ENCODE measurements around the gene MARVELD2. TPM values are rescaled to one million over a fixed set of nuclear protein-coding genes. Genes with fewer than 3 reads are reported as not detected.

Gene MARVELD2
- total RNA-seq, 1 donor from 2014 or later, result 10.1 TPM

DNA sequence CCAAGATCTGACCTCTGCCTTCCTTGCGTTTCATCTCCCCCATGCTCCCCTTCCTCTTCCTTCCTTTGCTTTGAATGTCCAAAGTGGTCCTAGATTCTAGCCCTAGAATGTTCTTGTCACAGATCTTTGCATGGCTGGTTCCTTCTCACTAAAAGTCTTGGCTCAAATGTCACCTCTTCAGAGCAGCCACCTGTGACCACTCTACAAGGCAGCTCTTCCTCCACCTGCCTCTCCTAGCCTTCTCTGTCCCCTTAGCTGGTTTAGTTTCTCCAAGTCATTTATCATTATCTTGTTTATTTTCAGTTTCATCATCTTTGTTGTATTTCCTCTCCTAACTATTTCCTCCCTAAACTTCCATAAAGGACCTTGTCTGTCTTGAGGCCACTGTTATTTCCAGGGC lies 70.6 kb downstream of the MARVELD2 start:
- H3K27me3 Mint-ChIP-seq (ENCODE audit: low read depth, unreplicated experiment), result no peaks in the 10 kb centered on the region
- FAIRE-seq (no peak), DNase-seq (ENCODE audit: low read depth) (no peak)
- H3K4me3 Mint-ChIP-seq (ENCODE audit: unreplicated experiment), result no peak overlapping the region
- H3K27ac Mint-ChIP-seq (ENCODE audit: unreplicated experiment), result no peak overlapping the region
- H3K4me1 ChIP-seq (ENCODE audit: insufficient read depth, low read length), result peaks cover 3% of the 10 kb centered on the region
- H3K79me2 ChIP-seq (ENCODE audit: insufficient read depth, low read length), result no peaks in the 10 kb centered on the region
- H3K4me2 ChIP-seq (ENCODE audit: low read length), result no peak overlapping the region
- H3K36me3 ChIP-seq (ENCODE audit: insufficient read depth, low read length), result no peaks in the 10 kb centered on the region
- no peaks in the 10 kb centered on the region for H3K9me3 ChIP-seq (ENCODE audit: insufficient read depth, low read depth, low read length)
- no peak overlapping the region for H3K4me3 ChIP-seq (ENCODE audit: insufficient read depth, low read depth, low read length)
- peaks cover 6% of the 10 kb centered on the region for H3K27me3 ChIP-seq (ENCODE audit: insufficient read depth, low read length)
- H3K36me3 Mint-ChIP-seq (ENCODE audit: low read depth, unreplicated experiment), result no peaks in the 10 kb centered on the region
- no peak overlapping the region for H2AFZ ChIP-seq (ENCODE audit: low read depth, low read length)
- no peak for TF ChIP-seq EZH2 (IDR thresholded peaks at IDR 0.05; ENCODE audit: insufficient read depth, low read length)
- TF ChIP-seq, protein P1, sequence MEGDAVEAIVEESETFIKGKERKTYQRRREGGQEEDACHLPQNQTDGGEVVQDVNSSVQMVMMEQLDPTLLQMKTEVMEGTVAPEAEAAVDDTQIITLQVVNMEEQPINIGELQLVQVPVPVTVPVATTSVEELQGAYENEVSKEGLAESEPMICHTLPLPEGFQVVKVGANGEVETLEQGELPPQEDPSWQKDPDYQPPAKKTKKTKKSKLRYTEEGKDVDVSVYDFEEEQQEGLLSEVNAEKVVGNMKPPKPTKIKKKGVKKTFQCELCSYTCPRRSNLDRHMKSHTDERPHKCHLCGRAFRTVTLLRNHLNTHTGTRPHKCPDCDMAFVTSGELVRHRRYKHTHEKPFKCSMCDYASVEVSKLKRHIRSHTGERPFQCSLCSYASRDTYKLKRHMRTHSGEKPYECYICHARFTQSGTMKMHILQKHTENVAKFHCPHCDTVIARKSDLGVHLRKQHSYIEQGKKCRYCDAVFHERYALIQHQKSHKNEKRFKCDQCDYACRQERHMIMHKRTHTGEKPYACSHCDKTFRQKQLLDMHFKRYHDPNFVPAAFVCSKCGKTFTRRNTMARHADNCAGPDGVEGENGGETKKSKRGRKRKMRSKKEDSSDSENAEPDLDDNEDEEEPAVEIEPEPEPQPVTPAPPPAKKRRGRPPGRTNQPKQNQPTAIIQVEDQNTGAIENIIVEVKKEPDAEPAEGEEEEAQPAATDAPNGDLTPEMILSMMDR (IDR thresholded peaks at IDR 0.05; ENCODE audit: insufficient read depth, low read depth, low read length), result no peak
- no peak overlapping the region for H3K27ac ChIP-seq (ENCODE audit: low read depth, low read length)
- H4K20me1 ChIP-seq (ENCODE audit: insufficient read depth, low read length), result no peaks in the 10 kb centered on the region
- H3K9me3 Mint-ChIP-seq (ENCODE audit: unreplicated experiment), result no peaks in the 10 kb centered on the region
- H3K9ac ChIP-seq (ENCODE audit: low read length), result no peak overlapping the region
- peaks cover 2% of the 10 kb centered on the region for H3K4me1 Mint-ChIP-seq (ENCODE audit: low read depth, unreplicated experiment)

GRCh38 chr5:69489246-69489645 lies 74.3 kb downstream of the MARVELD2 start:
- no peaks in the 10 kb centered on the region for H4K20me1 ChIP-seq (ENCODE audit: insufficient read depth, low read length)
- no peak overlapping the region for H3K27ac Mint-ChIP-seq (ENCODE audit: unreplicated experiment)
- TF ChIP-seq, protein P1 (IDR thresholded peaks at IDR 0.05; ENCODE audit: insufficient read depth, low read depth, low read length), result no peak
- no peak for TF ChIP-seq EZH2 (IDR thresholded peaks at IDR 0.05; ENCODE audit: insufficient read depth, low read length)
- H3K4me2 ChIP-seq (ENCODE audit: low read length), result no peak overlapping the region
- H3K9me3 Mint-ChIP-seq (ENCODE audit: unreplicated experiment), result no peaks in the 10 kb centered on the region
- H3K4me3 ChIP-seq (ENCODE audit: insufficient read depth, low read depth, low read length), result no peak overlapping the region
- H2AFZ ChIP-seq (ENCODE audit: low read depth, low read length), result no peak overlapping the region
- H3K4me1 Mint-ChIP-seq (ENCODE audit: low read depth, unreplicated experiment), result peaks cover 2% of the 10 kb centered on the region
- no peak overlapping the region for H3K27ac ChIP-seq (ENCODE audit: low read depth, low read length)
- H3K27me3 ChIP-seq (ENCODE audit: insufficient read depth, low read length), result peaks cover 23% of the 10 kb centered on the region
- no peaks in the 10 kb centered on the region for H3K36me3 ChIP-seq (ENCODE audit: insufficient read depth, low read length)
- H3K9ac ChIP-seq (ENCODE audit: low read length), result no peak overlapping the region
- no peak overlapping the region for H3K4me3 Mint-ChIP-seq (ENCODE audit: unreplicated experiment)
- DNase-seq (ENCODE audit: low read depth), result no peak
- peaks cover 3% of the 10 kb centered on the region for H3K27me3 Mint-ChIP-seq (ENCODE audit: low read depth, unreplicated experiment)
- peaks cover 14% of the 10 kb centered on the region for H3K4me1 ChIP-seq (ENCODE audit: insufficient read depth, low read length)
- no peaks in the 10 kb centered on the region for H3K79me2 ChIP-seq (ENCODE audit: insufficient read depth, low read length)
- no peak for FAIRE-seq
- H3K36me3 Mint-ChIP-seq (ENCODE audit: low read depth, unreplicated experiment), result no peaks in the 10 kb centered on the region
- H3K9me3 ChIP-seq (ENCODE audit: insufficient read depth, low read depth, low read length), result no peaks in the 10 kb centered on the region

DNA sequence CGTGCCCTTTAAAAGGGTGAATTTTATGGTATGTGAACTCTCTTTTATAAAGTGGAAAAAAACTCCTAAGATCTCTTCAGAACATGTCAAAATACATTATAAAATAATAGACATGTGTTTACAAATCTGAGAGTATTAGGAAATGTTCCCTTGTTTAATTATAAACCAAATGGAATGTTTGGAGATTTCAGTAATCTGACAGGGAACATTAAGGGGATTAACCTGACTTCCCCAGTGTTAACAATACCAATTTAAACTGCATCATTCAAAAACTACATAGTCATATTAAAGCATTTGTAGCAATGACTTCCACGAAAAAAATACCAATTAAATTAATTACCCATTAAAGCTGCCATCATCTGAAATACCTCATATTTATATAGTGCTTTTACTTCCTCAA lies 76.1 kb downstream of the MARVELD2 start:
- Histone ChIP-seq H3K4me2 (ENCODE audit: low read length) (no peak overlapping the region), H3K4me3 (ENCODE audit: insufficient read depth, low read depth, low read length) (no peak overlapping the region), H3K27ac (ENCODE audit: low read depth, low read length) (no peak overlapping the region), H3K79me2 (ENCODE audit: insufficient read depth, low read length) (no peaks in the 10 kb centered on the region), H3K36me3 (ENCODE audit: insufficient read depth, low read length) (no peaks in the 10 kb centered on the region), H3K27me3 (ENCODE audit: insufficient read depth, low read length) (peaks cover 23% of the 10 kb centered on the region), H3K9ac (ENCODE audit: low read length) (no peak overlapping the region), H2AFZ (ENCODE audit: low read depth, low read length) (no peak overlapping the region), H3K4me1 (ENCODE audit: insufficient read depth, low read length) (peaks cover 12% of the 10 kb centered on the region), H4K20me1 (ENCODE audit: insufficient read depth, low read length) (no peaks in the 10 kb centered on the region), H3K9me3 (ENCODE audit: insufficient read depth, low read depth, low read length) (no peaks in the 10 kb centered on the region)
- TF ChIP-seq, protein P1 (IDR thresholded peaks at IDR 0.05; ENCODE audit: insufficient read depth, low read depth, low read length), result no peak
- no peak for TF ChIP-seq EZH2 (IDR thresholded peaks at IDR 0.05; ENCODE audit: insufficient read depth, low read length)
- Mint-ChIP-seq H3K27ac (ENCODE audit: unreplicated experiment) (no peak overlapping the region), H3K9me3 (ENCODE audit: unreplicated experiment) (no peaks in the 10 kb centered on the region), H3K36me3 (ENCODE audit: low read depth, unreplicated experiment) (no peaks in the 10 kb centered on the region), H3K27me3 (ENCODE audit: low read depth, unreplicated experiment) (peaks cover 3% of the 10 kb centered on the region), H3K4me3 (ENCODE audit: unreplicated experiment) (peak overlapping the region; percentile 64), H3K4me1 (ENCODE audit: low read depth, unreplicated experiment) (no peaks in the 10 kb centered on the region)
- FAIRE-seq (no peak), DNase-seq (ENCODE audit: low read depth) (no peak)

All from astrocyte (in vitro differentiated cells and primary cell).